HG03175 (cell line): ENCODE measurements around the gene GPX2.

Source experiments
- ATAC-seq: cut with Tn5 transposase; IDR thresholded peaks from one replicate; pipeline ENCODE4 v1.9.1; 2021; ENCODE audit warnings: mild to moderate bottlenecking, moderate library complexity; ENCODE audit not compliant: unreplicated experiment

The GPX2 gene

DNA sequence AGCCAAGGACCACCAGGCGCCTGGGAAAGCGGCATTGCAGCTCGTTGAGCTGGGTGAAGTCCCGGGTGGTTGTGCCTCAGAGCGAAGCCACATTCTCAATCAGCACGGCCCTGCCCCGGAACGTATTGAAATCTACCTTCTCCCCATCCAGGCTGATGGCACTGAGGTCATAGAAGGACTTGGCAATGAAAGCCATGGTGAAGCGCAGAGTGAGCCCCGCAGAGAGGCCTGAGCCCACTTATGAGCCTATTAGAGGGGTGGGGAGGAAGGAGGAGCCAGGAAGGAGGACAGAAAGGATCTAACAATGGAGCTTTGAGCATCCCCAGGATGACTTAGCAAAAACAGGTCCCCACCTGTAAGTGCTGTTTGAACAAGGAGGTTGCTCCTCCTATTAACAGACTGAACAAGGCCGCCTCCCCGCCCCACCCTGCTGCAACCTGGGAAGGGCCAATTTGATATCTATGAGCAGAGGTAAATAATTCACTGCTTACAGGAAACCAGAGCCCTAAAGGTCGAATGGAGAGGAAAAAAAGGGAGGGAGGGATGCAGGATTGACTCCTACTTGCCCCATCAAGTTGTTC is at the start of gene GPX2:
Gene GPX2 (minus strand): TSS at position 215 of the 581 bp plus-strand sequence. CDS start 19 bp downstream, at position 196.
- no peak for ATAC-seq

DNA sequence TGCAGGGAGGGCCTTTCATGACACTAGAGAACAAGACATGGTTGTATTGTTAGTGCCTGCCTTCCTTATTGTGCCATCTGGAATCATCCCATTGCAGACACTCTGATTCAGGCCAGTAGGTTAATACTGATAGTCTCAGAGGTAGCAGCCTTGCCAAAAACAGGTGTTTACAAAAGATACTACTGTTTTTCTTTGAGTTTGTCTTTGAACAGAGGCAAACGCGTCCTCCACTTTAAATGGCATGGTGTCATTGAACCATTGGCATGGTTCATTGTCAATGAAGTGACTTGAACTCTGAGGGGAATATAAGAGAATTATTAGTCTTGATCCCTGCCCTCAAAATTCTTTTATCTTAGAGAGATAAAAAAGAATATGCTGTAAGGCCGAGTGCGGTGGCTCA is 48.4 kb upstream of the GPX2 start:
- no peak for ATAC-seq

DNA sequence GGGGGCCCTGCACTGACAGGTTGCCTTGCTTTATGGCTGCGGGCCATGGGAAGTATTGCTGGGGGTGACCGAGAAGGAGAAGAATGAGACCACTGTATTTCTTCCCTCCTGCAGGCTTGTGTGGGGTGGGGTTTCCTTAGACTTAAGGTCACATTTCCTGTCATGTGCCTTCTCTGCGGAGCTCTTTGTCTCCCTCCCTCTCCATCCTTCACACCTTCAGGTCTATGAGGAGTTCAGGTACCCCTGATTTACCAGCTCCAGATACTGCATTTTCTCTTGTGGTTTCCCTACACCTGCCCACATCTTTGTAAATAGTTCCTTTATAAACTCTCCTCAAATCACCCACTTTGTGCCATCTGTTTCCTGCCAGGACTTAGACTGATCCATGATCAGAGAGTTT is 47.8 kb upstream of the GPX2 start:
- ATAC-seq, result no peak

DNA sequence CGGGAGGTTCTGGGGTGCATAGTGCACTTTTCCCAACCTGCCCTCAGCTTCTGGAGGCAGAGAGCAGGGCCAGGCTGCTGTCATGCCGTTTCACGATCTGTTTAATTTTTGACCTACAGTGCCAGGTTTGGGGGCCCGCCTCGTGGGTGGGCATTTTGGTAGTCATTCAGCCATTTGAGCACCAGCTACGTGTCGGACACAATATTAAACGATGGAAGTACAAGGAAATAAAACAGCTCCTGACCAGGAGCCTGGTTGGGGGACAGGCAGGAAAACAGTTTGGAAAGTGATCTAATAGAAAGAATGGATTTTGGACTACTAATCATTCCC is 44.9 kb upstream of the GPX2 start:
- ATAC-seq, result no peak

DNA sequence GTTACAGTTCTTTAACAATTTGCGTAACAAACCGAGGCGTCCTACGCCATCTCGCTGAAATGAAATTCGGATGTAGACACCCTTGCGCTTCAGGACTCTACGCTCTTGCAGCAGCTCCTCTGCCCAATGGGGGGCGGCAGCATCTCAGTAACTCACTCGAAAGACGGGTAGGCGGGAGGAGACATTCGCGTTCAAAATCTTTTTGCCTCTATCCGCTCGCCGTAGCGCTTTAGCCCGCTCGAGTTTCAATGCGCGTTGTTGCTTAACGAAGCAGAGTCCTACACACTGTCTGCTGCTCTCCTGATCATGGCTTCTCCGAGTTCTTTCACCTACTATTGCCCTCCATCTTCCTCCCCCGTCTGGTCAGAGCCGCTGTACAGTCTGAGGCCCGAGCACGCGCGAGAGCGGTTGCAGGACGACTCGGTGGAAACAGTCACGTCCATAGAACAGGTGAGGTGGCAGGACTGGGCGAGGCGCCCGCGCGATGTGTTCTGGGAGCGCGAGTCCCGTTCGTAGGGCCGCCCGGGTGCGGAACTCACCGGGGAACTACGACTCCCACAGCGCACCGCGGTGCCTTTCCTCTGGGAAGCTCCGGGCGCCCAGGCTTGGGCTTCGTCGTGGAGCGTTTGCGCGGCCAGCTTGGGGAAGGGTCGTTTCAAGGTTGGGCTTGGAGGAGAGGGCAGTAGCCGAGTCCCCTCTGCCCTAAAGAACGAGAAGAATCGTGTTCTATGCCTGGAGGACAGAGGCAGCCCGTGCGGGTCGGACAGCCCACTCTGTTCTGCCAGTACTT is 44.3 kb upstream of the GPX2 start, which contains the start of gene FNTB:
Gene FNTB (plus strand): TSS at position 248 of the 790 bp plus-strand sequence. CDS start 59 bp downstream, at position 307.
- ATAC-seq, result peak; percentile 96

DNA sequence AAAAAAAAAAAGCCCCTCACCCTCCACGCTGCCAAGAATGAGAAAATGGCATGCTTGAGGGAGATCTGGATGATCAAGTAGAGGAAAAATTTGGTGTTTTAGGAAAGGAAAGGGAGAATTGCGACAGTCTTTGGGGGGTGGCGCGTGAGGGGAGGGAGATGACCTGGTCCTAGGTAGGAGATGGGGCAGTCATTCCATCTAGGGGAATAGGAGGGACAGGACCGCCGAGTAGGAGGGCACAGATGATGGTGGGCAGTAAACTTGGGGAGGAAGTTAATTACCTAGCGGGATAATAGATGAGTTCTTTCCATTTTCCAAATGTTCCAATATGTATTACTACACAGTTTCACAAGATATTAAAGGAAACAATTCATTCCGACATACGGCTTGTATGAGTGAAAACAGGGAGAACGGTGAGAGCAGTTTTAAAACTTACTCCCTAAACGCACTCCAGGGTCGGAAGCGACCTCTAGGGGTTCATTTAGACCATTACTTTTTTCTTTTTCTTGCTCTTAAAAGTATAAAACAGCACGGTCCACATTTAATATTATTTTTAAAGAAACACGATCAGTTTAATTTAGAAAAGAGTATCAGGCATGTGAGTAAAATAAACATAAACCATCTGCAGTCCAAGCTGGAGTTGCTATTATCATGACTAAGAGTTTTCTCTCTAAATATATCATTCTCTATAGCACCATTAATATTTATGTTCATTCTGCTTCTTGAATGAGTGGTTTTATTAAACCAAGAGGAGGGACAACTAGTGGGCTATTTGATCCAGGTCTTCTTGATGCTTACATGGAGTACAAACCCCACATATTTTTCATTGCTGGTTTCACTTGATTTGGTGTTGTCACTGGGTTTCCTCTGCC is 41.1 kb upstream of the GPX2 start:
- no peak for ATAC-seq

DNA sequence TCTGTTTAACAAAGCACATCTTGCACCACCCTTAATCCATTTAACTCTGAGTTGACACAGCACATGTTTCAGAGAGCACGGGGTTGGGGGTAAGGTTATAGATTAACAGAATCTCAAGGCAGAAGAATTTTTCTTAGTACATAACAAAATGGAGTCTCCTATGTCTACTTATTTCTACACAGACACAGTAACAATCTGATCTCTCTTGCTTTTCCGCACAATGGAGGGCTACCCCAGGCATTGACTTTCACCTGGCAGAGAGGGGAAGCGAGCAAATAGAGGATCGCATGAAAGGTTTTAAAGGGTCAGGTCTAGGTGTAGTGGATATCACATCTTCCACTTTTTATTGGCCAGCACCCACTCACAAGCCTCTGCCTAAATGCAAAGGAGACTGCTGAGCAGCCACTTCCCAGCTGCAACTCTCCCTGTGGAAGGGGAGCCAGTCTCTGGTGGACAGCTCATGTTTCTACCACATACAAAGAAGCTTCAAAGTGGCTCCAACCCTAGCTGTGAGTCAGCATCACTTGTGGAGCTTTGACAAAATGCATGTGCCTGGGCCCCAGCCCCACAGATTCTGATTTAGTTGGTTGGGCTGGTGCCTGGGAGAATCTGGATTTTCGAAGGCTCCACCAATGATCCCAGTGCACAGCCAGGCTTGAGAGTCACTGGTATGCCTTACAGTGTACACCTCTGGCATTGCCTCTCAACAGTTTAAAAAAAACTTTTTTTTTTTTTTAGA is 37.0 kb upstream of the GPX2 start:
- ATAC-seq, result no peak

DNA sequence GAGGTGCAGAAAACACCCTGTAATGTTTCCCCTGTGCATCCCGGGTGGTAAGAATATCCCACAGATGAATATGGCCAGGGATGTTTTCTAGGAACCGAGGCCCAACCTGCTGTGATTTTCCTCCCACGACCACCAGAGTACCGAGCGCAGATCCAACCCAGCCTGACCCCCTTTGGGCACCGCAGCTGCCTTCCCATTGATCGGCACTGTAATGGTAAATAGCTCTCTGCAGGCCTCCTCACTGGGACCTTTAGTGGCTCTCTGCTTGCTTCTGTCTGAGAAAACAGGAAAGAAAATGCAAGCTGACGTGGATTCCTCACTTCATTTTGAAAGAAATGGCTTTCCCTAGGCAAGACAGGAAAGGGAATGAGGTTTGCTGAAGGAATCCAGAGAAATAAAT is 32.0 kb upstream of the GPX2 start:
- ATAC-seq, result no peak

DNA sequence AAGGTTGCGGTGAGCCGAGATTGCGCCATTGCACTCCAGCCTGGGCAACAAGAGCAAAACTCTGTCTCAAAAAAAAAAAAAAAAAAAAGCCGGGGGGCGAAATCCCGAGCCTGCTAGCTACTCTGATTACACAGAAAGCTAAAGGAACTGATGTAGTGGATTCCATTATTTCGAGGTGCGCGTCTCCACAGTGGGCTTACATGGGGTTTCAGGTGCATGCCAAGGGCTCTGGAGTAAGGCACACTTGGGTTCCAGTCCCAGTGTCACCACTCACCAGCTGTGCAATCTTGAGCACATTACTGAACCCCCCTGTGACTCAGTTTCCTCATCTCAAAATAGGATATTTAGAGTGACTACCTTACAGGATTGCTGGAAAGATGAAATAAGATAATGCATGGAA is 31.3 kb upstream of the GPX2 start:
- ATAC-seq, result no peak

DNA sequence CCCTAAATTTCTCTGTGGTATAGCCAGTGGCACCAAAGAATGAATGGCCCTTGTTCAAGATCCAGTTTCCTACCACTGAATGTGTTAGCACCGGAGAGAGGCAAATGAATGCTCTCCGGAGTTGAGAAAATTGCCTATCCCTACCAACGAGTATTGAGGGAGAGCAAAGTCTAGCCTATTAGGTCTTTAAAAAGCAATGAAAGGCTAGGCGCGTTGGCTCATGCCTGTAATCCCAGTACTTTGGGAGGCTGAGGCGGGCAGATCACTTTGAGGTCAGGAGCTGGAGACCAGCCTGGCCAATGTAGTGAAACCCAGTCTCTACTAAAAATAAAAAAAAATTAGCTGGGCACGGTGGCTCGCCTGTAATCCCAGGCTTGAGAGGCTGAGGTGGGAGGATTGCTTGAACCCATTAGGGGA is 30.5 kb upstream of the GPX2 start:
- no peak for ATAC-seq

DNA sequence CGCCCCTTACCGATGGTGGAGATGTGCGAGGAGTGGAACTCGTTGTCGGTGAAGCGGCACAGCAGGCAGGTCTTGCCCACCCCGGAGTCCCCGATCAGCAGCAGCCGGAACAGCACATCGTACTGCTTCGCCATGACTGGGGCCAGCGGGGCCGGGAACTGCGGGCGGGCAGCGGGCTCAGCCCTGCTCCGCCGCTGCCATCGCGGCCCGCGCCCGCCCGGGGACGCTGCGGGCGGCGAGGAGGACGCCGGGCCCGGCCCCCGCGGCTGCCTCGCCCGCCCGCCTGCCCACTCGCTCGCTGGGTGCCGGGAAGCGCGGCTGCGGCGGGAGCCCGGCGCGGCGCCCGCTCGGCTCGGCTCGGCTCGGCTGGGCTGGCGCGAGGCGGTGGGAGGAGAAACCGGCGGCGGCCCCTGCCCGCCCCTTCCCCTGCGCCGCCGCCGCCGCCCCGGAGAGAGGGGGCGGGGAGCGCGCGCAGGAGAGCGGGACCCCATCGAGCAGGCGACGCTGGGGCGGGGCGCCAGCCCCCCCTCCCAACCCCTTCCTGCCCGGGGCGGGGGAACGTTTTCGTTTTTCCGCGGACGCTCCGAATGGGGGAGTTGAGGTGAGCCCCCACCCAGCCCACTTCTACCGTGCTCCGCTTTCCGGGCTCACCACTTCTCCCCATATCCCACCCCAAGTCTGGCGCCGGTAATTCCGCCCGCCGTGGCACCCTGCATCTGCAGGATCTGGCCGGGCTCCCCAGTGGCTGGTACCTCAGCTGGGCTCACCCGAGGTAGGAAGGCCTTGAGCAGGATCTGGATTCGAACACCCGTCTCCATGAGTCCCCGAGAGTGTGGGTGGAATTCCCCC is 29.6 kb upstream of the GPX2 start, which contains the start of gene RAB15:
Gene RAB15 (minus strand): TSS at position 394 of the 849 bp plus-strand sequence. CDS start 260 bp downstream, at position 134.
- peak; percentile 47 for ATAC-seq

DNA sequence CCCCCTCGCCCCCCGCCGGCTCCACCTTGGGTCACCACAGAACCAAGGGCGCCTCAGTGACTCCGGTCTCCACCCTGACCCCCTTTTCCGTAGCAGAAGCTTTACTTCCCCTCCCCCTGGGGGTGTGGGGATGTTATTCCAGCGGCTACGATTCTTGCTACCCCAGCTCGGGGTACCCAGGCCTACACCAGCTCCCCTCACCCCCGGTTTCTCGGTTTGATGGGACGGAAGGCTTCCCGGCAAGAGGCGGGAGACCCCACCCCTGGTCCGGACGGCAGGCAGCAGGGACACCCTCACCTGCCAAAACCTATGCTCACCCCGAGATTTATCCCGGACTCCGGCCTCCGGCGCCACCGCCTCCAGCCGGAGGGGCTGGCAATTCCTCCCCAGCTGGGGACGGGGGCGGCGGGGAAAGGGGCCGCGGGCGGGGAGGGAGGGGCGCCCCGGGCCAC is 29.0 kb upstream of the GPX2 start:
- no peak for ATAC-seq

DNA sequence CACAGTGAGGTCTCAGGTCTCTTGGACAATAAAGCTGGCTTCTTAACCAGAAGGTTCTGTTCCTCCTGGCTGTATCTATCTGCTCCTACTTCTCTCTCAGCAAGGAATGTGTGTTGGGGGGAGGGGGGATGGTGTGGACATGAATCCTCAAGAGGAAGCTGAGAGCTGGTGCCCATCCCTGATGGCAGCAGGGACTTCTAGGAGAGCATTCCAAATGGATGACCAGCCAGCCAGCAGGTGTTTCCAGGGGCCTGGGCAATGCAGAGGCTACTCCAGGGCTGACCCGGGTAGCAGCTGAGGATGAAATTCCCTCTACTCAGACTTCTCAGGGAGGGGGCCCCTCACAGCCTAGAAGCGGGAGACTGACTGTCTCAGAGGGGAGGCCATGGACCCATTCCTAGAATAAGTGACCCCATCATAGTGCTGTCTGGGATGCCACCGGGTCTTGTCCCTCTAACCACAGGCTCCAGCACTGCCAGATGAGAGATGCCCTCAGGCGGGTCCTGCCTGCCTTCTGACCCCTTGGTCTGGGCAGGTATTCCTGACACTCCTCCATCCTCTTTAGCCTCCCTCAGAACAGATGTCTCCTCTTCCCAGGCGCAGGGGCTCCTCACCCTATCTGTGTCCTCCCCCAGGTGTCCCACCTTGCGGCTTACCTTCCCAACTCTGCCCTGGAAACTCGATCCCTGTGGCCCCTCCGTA is 28.4 kb upstream of the GPX2 start:
- no peak for ATAC-seq

DNA sequence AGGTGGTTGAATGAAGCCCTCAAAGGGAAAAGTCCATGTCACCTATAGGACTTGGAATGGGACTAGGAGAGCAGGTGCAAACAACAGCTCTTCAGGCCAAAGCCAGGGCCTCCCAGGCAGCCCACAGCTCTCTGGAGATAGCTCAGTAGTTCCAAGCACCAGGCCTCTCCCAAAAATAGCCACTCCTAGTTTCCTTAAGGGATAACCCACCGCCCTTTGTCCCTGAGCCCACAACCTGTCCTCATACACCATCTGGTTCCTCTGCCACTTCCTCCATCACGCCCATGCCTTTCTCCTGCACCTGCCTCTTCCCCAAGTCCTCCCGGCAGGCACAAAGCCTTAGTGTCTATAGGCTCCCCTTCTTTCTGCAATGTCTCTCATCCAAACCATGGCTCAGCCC is 27.5 kb upstream of the GPX2 start:
- ATAC-seq, result no peak

DNA sequence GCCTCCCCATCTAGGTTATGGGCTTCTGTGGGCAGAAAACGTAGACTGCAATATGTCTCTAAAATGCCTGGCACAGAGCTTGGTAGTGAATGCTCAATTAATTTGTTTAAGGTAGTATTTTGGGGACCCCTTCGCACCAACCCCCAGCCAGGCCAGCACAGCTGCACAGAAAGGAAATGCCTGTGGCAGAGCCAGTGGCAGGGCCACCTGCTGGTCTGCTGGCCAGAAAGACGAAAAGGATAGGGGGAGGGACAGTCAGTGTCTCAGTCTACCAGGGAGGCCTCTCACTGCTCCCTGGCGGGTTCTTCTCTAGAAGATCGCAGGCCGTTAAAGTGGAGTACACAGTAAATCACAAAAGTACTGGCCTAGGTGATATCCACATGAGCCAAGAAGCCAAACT is 26.1 kb upstream of the GPX2 start:
- ATAC-seq, result no peak

DNA sequence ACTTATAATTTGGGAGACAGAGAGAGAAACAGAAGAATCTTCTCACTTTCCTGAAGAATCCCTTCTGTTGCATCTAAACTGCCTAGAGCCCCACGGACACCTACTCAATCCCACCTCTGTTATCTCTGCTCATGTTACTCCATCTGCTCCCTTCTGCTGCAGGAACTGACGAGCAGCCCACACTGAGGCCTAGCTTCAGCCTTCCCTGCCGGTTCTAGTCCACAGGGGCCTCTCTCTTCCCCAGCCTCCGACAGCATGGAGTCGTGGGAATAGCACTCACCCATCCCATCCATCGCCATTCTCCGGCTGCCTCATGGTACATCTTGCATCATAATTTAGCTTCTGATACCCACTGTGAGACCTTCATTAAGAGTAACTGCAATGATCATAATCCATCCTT is 25.6 kb upstream of the GPX2 start:
- ATAC-seq, result no peak

DNA sequence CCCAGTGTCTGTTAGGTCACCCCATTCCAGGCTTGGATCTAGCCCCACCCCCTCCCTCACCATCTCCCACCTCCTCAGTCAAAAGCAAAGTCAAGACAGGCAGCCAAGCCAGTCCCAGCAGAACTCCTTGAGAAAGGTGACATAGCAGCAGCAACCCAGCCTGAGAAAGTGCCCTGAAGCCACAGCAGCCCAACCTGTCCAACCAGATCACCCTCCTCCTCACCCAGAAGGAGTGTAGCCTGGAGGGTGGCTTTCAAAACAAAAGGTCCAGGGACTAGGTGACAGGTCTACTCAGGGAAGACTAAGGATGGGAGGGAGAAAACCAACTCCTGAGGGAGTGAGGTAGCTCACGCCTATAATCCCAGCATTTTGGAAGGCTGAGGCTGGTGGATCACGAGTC is 24.4 kb upstream of the GPX2 start:
- ATAC-seq, result no peak

DNA sequence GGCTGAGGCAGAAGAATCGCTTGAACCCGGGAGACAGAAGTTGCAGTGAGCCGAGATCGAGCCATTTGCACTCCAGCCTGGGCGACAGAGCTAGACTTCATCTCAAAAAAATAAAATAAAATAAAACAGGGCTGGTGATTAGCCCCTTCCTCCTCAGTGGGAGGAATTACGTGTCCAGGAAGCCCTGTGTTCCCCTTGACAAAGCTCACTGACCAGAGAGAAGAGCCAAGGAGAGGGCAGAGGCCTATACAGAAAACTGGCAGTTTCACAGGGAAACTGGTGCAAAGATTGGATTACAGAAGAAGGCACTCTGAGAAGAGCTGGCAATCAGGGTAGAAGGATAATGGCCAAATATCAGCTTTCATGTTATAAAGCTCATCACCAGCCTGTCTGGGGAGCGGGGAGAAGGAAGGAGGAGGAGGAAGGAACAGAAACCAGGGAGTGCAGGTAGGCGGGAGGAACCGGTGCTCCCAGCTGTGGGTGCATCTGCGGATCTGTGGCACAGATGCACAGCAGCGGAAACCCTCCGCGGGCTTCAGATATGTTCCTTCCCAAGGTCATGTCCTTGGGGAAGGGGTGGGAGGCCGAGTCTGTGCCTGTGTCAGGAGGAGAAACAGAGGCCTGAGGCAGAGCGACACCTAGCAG is 22.9 kb upstream of the GPX2 start:
- ATAC-seq, result no peak

DNA sequence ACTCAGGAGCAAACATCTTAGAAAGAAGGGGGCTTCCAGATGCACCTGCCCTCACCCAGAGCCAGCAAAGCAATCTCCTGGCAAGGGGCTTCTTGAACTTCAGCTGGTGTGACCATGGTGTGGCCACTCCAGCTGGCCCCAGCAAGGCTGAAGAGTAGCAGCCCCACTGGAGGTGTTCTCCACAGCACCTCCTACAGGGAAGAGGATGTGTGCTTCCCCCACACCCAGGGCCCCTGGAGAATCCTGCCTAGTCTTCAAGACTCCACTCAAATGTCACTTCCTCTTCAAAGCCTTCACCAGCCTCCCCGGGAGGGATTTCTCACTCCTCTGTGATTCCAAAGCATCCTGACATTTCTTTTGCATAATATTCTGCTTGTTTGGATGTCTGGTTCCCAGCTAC is 21.1 kb upstream of the GPX2 start:
- no peak for ATAC-seq
